AG20443 (cell line): ENCODE data around the gene MEI1.

Experiments used
- DNase-seq: peaks from one replicate; pipeline ENCODE4 v3.0.0; 2012; ENCODE audit warnings: low spot score, mixed read lengths

Gene MEI1

GRCh38 chr22:41787331-41787730, 88.0 kb downstream of the MEI1 start:
- no peak for DNase-seq

- DNase-seq = no peak
Observed at GRCh38 chr22:41793871-41794270, 94.6 kb downstream of the MEI1 start.

- DNase-seq = no peak
Observed at GRCh38 chr22:41798736-41799135, 99.4 kb downstream of the MEI1 start.

- peak; percentile 78 for DNase-seq
Observed at GRCh38 chr22:41799486-41800347, 100.4 kb downstream of the MEI1 start.

GRCh38 chr22:41800348-41801146, 101.2 kb downstream of the MEI1 start, which contains the start of gene CCDC134:
Gene CCDC134, plus strand, starts transcription at chr22:41800679. Its CDS starts 8,212 bp downstream, at chr22:41808891.
- peak; percentile 99 for DNase-seq

- DNase-seq = no peak
Observed at GRCh38 chr22:41801147-41801819, 102.0 kb downstream of the MEI1 start.

- no peak for DNase-seq
Observed at GRCh38 chr22:41801886-41802285, 102.6 kb downstream of the MEI1 start.

GRCh38 chr22:41805639-41806038, 106.3 kb downstream of the MEI1 start:
- no peak for DNase-seq

- DNase-seq = no peak
Observed at GRCh38 chr22:41808400-41808799, 109.1 kb downstream of the MEI1 start.

- DNase-seq = no peak
Observed at GRCh38 chr22:41810022-41810421, 110.7 kb downstream of the MEI1 start.

GRCh38 chr22:41812805-41813545, 113.7 kb downstream of the MEI1 start:
- DNase-seq = no peak

GRCh38 chr22:41813726-41814410, 114.6 kb downstream of the MEI1 start:
- no peak for DNase-seq

- DNase-seq = no peak
Observed at GRCh38 chr22:41815716-41816115, 116.4 kb downstream of the MEI1 start.

- DNase-seq = no peak
Observed at GRCh38 chr22:41816241-41816640, 116.9 kb downstream of the MEI1 start.

GRCh38 chr22:41816871-41817270, 117.6 kb downstream of the MEI1 start:
- DNase-seq = no peak

- no peak for DNase-seq
Observed at GRCh38 chr22:41818011-41818410, 118.7 kb downstream of the MEI1 start.

- DNase-seq = no peak
Observed at GRCh38 chr22:41818596-41818995, 119.3 kb downstream of the MEI1 start.

- DNase-seq = no peak
Observed at GRCh38 chr22:41819257-41819656, 120.0 kb downstream of the MEI1 start.

- no peak for DNase-seq
Observed at GRCh38 chr22:41820447-41820846, 121.1 kb downstream of the MEI1 start.

GRCh38 chr22:41821471-41822316, 122.4 kb downstream of the MEI1 start:
- no peak for DNase-seq
